ENCODE data around the gene ZIM2. TPM values are rescaled to one million over a fixed set of nuclear protein-coding genes. Genes with fewer than 3 reads are reported as not detected.

ZIM2 gene
- total and polyA plus RNA-seq, 2 donors (not counting 1 experiment from before 2014, with no cell fraction given) = not detected

DNA sequence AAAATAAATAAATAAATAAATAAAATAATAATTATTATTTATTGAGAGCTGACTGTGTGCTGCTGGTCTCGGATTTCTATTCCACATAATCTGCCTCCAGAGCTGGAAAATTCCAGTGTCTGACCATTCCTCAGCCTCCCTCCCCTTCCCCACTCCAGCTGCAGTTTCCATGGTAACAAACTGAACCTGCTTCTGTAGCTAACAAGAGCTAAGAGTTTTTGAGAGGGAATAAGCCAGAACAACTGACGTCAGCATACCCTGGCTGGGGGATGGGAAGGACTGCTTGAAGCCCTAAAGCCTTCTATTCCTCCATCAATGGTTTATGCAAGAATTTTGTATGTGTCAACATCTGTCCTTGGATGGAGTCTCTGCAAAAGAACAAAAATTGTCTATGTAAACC is 26.0 kb upstream of the ZIM2 start:
- ATAC-seq (ENCODE audit: low read depth) = no peak

DNA sequence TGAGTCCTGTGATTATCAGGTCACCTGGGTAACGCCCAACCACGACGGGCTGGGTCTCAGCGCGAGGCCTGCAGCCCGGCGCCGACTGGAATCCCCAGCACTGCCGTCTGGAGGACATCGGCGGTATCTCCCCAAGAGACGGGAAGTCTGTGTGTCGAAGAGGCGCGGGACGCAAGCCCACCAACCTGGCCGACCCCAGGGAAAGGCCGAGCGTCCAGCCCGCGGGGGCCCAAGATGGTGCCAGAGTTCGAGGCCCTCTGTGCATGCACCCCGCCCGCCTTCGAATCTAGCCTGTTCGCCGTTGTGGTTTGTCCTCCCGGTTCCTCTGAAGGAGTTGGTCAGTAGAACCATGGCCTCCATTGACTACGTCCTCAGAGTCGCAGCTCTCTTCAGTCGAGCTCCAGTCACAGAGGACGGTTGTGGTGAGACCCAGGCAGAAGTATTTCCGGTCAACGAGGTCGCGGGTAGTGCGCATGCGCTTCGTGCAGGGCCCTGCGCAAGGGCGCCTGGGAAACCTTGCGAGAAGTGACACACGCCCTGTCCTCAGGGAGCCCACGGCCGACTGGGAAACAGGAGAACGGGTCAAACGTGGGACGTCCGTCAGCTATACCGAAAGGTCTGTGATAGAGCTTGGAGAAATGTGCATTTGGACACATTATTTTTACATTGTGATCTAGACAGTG is 24.1 kb upstream of the ZIM2 start:
- Histone ChIP-seq H3K4me2 (replicated peaks; ENCODE audit: low read depth, low read length, poor library complexity, severe bottlenecking) (no peak overlapping the region), H2AFZ (ENCODE audit: insufficient read depth, low read depth, low read length, poor library complexity, severe bottlenecking) (no peak overlapping the region), H3K27ac (ENCODE audit: low read length in 2 of 2) (no peak overlapping the region), H4K20me1 (ENCODE audit: control insufficient read depth, insufficient read depth, low read length, poor library complexity, severe bottlenecking) (no peaks in the 10 kb centered on the region), H3K4me1 (ENCODE audit: control insufficient read depth in 2 of 2, insufficient read depth in 2 of 2, low read length in 2 of 2) (no peaks in the 10 kb centered on the region), H3K9ac (ENCODE audit: low read length) (no peak overlapping the region), H3K9me3 (ENCODE audit: control extremely low read depth in 1 of 3, control insufficient read depth in 2 of 3, insufficient read depth in 1 of 3, low read length in 2 of 3) (peaks cover 1 to 21% (median 4%) of the 10 kb centered on the region in 3 donors), H3K27me3 (replicated peaks in 1 of 4; ENCODE audit: control extremely low read depth in 1 of 4, control insufficient read depth in 3 of 4, insufficient read depth in 4 of 4, low read length in 3 of 4) (no peaks in the 10 kb centered on the region), H3K4me3 (ENCODE audit: control extremely low read depth in 1 of 5, extremely low read depth in 1 of 5, insufficient read depth in 1 of 5, low read depth in 2 of 5, low read length in 4 of 5) (no peak overlapping the region), H3K79me2 (ENCODE audit: control insufficient read depth, insufficient read depth, low read length) (no peaks in the 10 kb centered on the region), H3K36me3 (replicated peaks in 1 of 2; ENCODE audit: control extremely low read depth in 1 of 2, control insufficient read depth in 1 of 2, extremely low read depth in 1 of 2, insufficient read depth in 2 of 2, low read length in 1 of 2) (no peaks in the 10 kb centered on the region)
- no peaks in the 10 kb centered on the region for H3K27me3 Mint-ChIP-seq
- ChIA-PET POLR2A (no interaction called here), CTCF (no interaction called here)
- TF ChIP-seq, protein P1, sequence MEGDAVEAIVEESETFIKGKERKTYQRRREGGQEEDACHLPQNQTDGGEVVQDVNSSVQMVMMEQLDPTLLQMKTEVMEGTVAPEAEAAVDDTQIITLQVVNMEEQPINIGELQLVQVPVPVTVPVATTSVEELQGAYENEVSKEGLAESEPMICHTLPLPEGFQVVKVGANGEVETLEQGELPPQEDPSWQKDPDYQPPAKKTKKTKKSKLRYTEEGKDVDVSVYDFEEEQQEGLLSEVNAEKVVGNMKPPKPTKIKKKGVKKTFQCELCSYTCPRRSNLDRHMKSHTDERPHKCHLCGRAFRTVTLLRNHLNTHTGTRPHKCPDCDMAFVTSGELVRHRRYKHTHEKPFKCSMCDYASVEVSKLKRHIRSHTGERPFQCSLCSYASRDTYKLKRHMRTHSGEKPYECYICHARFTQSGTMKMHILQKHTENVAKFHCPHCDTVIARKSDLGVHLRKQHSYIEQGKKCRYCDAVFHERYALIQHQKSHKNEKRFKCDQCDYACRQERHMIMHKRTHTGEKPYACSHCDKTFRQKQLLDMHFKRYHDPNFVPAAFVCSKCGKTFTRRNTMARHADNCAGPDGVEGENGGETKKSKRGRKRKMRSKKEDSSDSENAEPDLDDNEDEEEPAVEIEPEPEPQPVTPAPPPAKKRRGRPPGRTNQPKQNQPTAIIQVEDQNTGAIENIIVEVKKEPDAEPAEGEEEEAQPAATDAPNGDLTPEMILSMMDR (IDR thresholded peaks at IDR 0.05) = no peak
- TF ChIP-seq EZH2 (IDR thresholded peaks at IDR 0.05; ENCODE audit: borderline replicate concordance, insufficient read depth, low read depth, low read length, poor library complexity, severe bottlenecking) = no peak
- no peak overlapping the region for H3K27ac Mint-ChIP-seq
- ATAC-seq (ENCODE audit: low read depth) (no peak), DNase-seq (no peak)
- no peaks in the 10 kb centered on the region for H3K4me1 Mint-ChIP-seq
- H3K9me3 Mint-ChIP-seq (ENCODE audit: insufficient read depth) = peaks cover 4% of the 10 kb centered on the region
- intact Hi-C loops (cut with micrococcal nuclease) = no loop called here
- 60% methylated on average over 44 of the region's 50 CpGs for WGBS (ENCODE audit: insufficient coverage)
- no peak overlapping the region for H3K4me3 Mint-ChIP-seq

More for the DNA sequence above, 26.0 kb upstream of the ZIM2 start:
- no peak overlapping the region for H3K4me2 ChIP-seq (replicated peaks; ENCODE audit: low read depth, low read length, poor library complexity, severe bottlenecking)
- H3K27ac Mint-ChIP-seq = no peak overlapping the region
- H3K27me3 ChIP-seq (replicated peaks in 1 of 4; ENCODE audit: control extremely low read depth in 1 of 4, control insufficient read depth in 3 of 4, insufficient read depth in 4 of 4, low read length in 3 of 4) = no peaks in the 10 kb centered on the region
- WGBS (ENCODE audit: insufficient coverage) = no CpG with 5 or more reads among the region's 2 CpGs
- no peak for TF ChIP-seq EZH2 (IDR thresholded peaks at IDR 0.05; ENCODE audit: borderline replicate concordance, insufficient read depth, low read depth, low read length, poor library complexity, severe bottlenecking)
- TF ChIP-seq, protein P1 (IDR thresholded peaks at IDR 0.05) = no peak
- no peak overlapping the region for H3K4me3 Mint-ChIP-seq
- no peaks in the 10 kb centered on the region for H3K36me3 ChIP-seq (replicated peaks in 1 of 2; ENCODE audit: control extremely low read depth in 1 of 2, control insufficient read depth in 1 of 2, extremely low read depth in 1 of 2, insufficient read depth in 2 of 2, low read length in 1 of 2)
- no peaks in the 10 kb centered on the region for H3K27me3 Mint-ChIP-seq
- H3K4me3 ChIP-seq (ENCODE audit: control extremely low read depth in 1 of 5, extremely low read depth in 1 of 5, insufficient read depth in 1 of 5, low read depth in 2 of 5, low read length in 4 of 5) = no peak overlapping the region
- no peaks in the 10 kb centered on the region for H4K20me1 ChIP-seq (ENCODE audit: control insufficient read depth, insufficient read depth, low read length, poor library complexity, severe bottlenecking)
- H3K9me3 Mint-ChIP-seq (ENCODE audit: insufficient read depth) = peaks cover 11% of the 10 kb centered on the region
- H3K79me2 ChIP-seq (ENCODE audit: control insufficient read depth, insufficient read depth, low read length) = no peaks in the 10 kb centered on the region
- DNase-seq = no peak
- H2AFZ ChIP-seq (ENCODE audit: insufficient read depth, low read depth, low read length, poor library complexity, severe bottlenecking) = no peak overlapping the region
- intact Hi-C loops (cut with micrococcal nuclease) = no loop called here
- POLR2A ChIA-PET = no interaction called here
- H3K27ac ChIP-seq (ENCODE audit: low read length in 2 of 2) = no peak overlapping the region
- H3K4me1 Mint-ChIP-seq = no peaks in the 10 kb centered on the region
- CTCF ChIA-PET = no interaction called here
- no peak overlapping the region for H3K9ac ChIP-seq (ENCODE audit: low read length)
- peaks cover 1 to 30% (median 4%) of the 10 kb centered on the region in 3 donors for H3K9me3 ChIP-seq (ENCODE audit: control extremely low read depth in 1 of 3, control insufficient read depth in 2 of 3, insufficient read depth in 1 of 3, low read length in 2 of 3)
- H3K4me1 ChIP-seq (ENCODE audit: control insufficient read depth in 2 of 2, insufficient read depth in 2 of 2, low read length in 2 of 2) = no peaks in the 10 kb centered on the region
